Activated CD4-positive, CD25-positive, alpha-beta regulatory T cell treated with anti-CD3 and anti-CD28 coated beads, Interleukin-2, amount 50 U/mL, for 16 hours (primary cell): Measurements from ENCODE around the gene HOXD3.

Experiments
- DNase-seq: peaks from one replicate; pipeline ENCODE4 v3.0.0-alpha.2; 2020; ENCODE audit warnings: low read depth, low spot score

HOXD3 gene

DNA sequence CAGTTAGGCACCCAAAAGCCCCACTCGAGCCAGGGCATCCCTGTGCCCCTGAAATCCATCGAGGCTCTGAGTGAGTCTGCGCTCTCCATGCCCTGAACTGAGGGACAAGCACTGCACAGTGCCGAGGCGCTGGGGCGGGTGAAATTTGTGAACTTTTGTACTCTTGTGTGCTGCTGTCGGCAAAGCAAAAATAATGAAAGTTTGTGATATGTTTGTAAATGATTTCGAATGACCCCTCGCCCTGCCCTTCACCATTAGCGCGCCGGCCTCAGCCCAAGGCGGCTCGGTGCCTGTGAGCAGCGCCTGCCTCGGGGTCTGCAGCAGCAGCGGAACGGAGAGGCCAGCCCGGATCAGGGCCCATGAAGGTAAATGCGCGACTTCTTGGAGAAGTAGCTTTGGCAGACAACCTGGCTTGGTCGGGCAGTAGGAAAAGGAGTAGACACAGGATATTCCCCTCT is 7.6 kb upstream of the HOXD3 start:
- no peak for DNase-seq

DNA sequence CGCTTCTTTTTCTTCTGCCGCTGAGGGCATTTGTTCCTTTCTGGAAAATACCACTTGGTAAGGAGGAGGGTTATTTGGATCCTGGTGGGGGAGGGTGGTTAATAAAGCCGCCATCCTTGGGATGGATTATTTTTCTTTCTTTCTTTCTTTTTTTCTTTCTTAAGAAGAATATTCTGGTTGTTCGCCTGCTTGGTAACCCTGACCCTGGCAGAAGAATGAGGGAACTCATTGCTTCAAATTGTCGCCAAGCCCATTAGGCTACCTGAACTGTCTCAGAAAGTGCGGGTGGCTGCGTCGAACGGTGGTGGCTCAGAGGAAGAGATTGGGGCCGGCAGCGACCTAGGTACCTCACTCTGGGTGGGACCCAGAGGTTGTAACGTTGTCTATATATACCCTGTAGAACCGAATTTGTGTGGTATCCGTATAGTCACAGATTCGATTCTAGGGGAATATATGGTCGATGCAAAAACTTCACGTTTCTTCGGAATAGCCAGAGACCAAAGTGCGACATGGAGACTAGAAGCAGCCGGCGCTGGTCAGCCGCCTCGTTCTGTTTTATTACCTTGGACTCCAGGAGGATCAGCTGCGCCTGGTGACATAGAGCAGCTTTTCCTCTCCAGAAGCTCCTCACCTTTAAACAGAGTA is 7.0 kb upstream of the HOXD3 start:
- DNase-seq: no peak

DNA sequence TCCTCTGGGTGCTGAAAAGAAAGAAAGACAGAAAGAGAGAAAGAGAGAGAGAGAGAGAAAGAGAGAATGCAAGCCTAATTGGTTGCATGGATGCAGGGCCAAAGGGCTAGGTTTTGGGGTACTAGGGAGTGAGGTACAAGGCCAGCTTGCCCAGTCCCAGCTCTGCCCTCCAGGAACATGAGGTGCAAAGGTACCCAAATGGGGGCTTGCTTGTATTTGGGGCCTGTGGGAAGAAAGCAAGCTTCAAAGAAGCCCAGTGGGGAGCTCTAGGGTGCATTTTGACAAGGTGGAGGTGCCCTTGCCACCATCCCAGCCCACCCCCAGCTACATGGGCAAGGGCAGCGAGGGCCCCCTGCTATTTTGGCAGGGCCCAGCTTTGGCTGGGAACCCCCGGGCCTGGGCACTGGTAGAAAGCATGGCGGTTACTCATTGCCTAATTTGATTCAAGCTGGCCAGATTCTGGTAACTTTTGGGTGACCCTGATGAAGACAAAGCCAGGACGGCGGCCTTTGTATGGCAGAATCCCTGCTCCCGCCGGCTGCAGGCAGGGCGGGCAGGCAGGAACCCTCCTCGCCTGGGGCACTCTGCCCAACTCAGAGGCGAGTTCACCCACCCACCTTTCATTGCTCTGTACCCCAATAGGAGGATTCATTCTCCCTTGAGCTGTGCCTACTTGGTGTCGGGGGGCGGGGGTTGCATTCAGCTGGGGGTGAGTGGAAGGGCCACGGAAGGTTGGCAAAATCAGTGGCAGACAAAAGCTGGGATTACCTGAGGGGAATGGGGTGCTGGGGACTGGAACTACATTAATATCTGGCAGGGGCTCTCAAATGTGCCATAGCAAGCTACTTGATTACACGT is 6.3 kb upstream of the HOXD3 start:
- DNase-seq: no peak

GRCh38 chr2:176151442-176152287 is 5.4 kb upstream of the HOXD3 start, which contains the start of gene HOXD4:
HOXD4 (plus strand) TSS chr2:176151550; CDS start chr2:176151634, 84 bp downstream.
- DNase-seq: no peak

- DNase-seq: no peak
Observed at GRCh38 chr2:176152350-176153181, 4.5 kb upstream of the HOXD3 start.

DNA sequence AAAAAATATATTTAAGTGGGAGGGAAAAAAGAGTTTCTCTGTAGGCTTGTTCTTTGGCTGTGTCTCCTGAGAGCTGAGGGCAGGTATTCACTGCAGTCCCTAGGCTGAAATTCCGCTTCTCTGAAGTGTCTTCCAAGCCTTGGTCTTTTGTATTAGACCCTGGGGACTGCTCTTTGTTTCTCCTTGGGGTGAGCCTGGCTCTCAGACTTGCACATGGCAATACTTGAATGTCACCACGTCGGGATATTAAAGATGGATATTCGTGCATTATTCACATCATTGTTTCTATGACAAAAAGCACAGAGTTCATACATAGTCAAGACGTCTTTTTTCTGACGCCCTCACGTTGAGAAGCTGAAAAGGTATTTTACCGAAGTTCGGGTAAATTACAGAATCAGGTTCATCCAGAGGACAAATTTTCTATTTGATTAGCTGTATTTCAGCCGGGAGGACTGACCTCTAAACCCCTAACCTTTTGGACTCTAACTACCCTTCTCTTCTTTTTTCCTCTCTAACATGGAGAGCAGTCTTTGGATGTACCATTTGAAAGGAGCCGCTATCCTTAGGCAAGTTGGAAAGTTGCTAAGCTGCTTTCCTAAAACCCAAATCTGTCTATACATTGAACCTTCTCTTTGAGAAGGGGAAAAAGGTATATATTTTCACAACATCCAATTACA is 2.4 kb upstream of the HOXD3 start:
- no peak for DNase-seq

GRCh38 chr2:176155356-176156044 is 1.6 kb upstream of the HOXD3 start:
- DNase-seq: no peak

- DNase-seq: no peak
Observed at GRCh38 chr2:176156301-176156806, 753 bp upstream of the HOXD3 start.

- DNase-seq: no peak
Observed at GRCh38 chr2:176157499-176158185, 535 bp downstream of the HOXD3 start.

DNA sequence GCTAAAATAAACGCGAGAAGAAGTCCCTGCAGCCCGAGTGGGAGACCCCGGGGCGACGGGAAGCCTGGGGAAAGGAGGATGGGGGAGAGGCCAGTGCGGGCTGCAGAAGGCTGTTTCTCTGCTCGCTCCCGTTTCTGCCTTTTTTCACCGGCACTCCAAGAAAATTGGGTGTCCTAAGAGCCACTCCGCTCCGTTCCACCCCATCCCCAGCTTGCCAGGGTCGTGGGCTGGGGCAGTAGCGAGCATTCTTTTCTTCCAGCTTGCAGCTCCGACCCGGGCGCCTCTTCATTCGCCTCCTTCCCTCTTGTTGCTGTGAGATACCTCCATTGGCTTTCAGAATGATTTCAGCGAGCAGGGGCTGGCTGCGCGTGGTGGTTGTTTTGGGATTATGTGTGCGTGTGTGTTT is 1.1 kb downstream of the HOXD3 start:
- no peak for DNase-seq

DNA sequence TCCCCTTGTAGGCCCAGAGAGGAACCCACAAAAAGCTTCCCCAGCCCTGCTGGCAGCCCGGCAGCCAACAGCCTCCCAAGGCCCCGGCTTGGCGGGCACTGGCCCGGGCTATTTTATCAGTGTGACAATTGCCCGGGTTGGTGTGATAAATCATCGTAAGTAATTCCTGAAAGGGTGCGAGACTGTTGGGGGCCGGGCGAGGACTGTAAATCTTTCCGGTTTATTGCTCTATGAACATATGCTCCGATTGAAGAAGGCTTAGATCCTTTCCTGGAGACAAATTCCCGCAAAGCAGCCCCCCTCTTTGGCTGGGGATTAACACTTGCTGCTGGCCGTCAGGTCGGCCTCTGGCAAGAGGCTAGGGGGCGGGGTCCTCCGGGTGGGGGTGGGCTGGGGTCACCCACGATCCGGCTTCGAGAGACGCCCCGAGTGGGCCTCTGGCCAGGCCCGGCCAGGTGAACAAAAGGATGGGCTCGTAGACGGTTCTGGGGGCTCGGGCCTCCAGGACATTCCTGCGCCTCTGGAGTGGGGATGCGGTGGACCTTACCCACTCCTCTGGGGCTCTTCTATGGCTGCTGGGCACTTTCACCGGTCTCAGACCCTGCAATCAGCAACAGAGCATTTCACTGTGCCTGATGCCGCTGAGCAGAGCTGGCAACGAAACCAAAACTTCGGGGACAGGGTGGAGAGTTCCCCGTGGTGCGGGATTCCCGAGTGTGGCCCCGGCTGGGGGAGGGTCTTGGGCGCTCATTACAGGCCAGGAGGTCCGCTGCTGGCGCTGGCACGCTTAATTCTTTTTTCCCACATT is 2.0 kb downstream of the HOXD3 start:
- no peak for DNase-seq

GRCh38 chr2:176159663-176160250 is 2.6 kb downstream of the HOXD3 start:
- DNase-seq: no peak

DNA sequence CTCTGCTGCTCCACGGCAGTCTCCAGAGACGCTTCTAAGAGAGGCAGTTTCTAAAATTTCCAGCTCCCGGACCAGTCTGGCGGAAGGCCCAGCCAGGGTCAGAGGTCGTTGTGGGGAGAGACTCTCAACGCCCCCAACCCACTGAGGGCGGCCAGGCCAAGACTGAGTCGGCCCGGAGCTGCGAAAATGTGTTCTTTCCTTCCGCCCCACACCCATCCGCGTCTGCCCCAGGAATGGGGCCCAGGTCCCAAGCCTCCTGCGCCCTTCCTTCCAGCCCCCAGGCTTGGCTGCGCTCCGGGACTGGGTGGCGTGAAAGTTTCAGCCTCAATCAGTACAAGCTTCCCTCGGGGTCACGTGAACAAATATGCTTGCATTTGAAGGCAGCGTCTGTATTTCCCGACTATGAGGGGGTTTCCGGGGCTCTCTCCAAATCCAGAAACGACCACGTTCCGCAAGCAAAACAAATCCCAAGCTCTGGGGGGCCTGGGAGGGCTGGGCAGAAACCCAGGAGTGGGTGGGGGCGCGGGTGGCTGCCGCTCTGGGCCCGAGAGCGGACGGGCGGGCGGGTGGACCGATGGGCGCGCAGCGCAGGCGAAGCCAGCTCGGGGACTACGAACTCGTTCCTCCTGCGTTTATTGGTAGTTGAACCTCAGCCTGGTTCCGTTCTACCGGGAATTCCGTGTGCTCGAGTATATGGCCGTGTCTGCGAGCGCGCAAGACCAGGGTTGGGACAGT is 3.3 kb downstream of the HOXD3 start:
- DNase-seq: no peak

- no peak for DNase-seq
Observed at GRCh38 chr2:176160986-176161824, 4.1 kb downstream of the HOXD3 start.

DNA sequence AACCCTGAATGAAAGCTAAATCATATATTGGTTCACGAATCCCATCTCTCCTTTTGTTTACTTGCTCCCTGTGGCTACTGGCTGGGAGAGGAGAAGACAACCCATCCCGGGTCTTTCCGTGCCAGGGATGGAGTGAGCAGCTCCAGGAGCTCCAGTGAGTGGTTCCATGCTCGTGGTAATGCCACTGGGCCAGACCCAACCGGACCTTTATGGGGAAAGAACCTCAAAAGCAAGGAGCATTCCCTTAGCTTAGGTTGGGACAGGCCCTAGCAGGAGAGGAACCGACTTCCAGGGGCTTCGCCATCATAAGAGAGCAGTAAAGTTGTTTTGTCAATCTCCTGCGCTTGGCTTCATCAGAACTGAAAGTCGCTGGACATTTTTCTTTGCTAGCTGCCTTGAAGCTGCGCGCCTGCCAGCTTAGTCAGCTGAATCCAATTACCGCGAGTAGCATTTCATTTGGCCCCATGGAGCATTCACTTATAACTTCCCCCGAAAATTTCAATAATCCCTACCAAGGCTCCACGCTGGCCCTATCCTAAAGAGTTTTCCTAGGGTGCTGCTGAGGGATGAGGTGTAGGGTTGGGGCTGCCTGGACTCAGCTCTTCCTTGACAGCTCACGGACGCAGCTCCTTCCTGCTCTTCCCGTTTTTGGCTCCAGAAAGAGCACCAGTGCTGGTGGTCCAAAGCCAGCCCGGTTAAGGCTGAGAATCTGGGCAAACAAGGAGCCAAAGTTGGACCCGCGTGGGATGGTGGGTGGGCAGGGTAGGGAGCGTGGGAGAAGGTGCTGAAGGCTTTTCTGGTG is 4.9 kb downstream of the HOXD3 start:
- no peak for DNase-seq
